ENCODE data around the gene GPBP1L1.
"Not testable (repeated sequence)": the region's sequence is repeated elsewhere in the genome, so short reads cannot be mapped to it uniquely, and the experiment has no call there.

GPBP1L1 gene

DNA sequence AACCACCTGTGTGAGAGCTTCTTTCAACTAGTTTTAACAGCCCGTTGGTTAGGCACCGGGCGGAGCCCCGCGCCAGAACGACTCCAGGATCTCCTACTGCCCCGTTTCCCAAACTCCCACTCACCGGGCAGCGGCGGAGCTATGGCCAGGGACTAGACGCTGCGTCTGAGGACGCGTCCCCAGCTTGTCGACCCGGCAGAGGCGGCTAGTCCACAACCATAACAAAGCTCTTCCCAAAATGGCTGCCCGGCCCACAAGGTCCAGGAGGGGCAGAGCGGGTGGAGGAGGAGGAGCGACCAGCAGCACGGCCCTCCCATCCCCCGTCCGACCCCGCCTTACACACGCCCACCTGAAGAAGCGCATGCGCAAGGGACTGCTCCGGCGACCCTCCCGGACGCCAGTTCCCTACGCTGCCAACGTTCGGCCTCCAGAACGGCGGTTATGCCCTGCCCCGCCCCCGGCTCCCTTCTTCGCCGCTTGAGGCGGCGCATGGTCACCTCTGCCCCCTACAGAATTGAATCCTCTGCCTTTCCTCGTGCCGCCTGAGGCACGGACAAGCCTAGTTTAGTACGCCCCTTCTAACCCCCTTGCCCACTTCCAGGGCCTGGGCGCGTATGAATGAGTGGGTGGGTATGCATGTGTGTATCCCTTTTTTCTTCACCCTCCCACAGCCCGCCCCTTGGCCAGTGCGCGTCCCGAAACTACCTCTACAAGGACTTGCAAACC, at the start of gene GPBP1L1:
Gene GPBP1L1 (minus strand): TSS at position 246 of the 726 bp plus-strand sequence. CDS start 27,446 bp downstream, outside the sequence.
- DNase-seq (ENCODE audit: low spot score) = peak; percentile 98

DNA sequence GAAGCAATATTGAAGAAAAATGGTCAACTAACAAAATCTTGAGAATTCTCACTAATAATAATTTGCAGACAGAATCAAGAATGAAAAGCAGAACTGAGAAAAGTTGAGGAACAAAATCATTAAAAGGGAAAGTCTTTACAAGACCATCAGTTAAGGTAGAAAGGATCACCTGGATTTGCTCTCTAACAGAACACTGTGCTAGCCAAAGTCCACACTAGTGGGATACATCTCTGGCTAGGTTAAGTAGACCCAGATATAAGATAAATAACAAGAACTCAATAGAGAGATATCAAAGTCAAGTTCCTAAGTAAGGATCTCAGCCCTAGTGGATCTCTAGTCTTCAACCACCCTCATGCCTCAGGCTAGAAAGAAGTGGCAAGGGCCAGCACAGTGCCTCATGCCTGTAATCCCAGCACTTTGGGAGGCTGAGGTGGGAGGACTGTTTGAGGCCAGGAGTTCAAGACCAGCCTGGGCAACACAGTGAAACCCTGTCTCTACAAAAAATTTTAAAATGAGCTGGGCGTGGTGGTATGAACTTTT, 44.5 kb upstream of the GPBP1L1 start:
- no peak for DNase-seq (ENCODE audit: low spot score)

DNA sequence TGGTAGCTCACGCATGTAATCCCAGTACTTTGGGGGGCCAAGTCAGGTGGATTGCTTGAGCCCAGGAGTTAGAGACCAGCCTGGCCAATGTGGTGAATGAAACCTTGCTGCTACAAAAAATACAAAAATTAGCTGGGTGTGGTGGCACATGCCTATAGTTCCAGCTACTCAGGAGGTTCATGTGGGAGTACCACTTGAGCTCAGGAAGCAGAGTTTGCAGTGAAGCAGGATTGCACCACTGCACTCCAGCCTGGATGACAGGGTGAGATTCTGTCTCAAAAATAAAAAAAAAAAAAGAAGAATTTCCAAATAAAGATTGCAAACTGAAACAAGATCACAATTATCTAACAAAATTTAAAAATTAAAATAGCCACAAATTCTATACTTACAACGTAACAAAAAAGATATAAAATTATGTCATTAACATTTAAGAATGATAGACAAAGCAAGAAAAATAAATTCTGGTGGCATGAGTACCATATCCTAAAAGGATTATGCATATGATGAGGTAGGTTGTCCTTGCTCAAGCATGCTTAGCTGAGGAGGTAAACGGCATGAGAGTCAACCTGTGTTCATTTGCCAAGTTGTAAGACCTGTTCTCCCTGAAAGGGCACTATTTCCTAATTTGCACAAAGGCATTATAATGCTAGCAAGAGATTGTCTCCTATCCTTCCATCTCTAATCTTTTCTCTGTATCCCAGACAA, 43.9 kb upstream of the GPBP1L1 start:
- DNase-seq (ENCODE audit: low spot score) = no peak

DNA sequence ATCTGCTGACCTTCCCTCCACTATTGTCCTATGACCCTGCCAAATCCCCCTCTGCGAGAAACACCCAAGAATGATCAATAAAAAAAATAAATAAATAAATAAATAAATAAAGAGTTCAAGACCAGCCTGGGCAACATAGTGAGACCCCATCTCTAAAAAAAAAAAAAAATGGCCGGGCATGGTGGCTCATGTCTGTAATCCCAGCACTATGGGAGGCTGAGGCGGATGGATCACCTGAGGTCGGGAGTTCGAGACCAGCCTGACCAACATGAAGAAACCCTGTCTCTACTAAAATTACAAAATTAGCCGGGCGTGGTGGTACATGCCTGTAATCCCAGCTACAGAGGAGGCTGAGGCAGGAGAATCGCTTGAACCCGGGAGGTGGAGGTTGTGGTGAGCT, 39.7 kb upstream of the GPBP1L1 start:
- DNase-seq (ENCODE audit: low spot score) = not testable (repeated sequence)

GRCh38 chr1:45723248-45723930, 37.1 kb upstream of the GPBP1L1 start:
- DNase-seq (ENCODE audit: low spot score) = no peak

DNA sequence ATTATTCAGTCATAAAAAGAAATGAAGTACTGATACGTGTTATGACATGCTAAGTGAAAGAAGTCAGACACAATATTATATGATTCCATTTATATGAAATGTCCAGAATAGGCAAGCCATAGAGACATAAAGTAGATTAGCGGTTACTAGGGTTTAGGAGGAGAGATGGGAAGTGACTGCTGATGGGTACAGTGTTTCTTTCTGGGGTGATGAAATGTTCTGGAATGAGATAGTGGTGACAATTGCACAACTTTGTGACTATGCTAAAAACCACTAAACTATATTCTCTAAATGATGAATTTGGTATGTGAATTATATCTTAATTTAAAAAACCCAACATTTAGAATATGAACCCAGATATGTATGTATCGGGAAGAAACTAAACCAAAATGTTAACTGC, 36.5 kb upstream of the GPBP1L1 start:
- DNase-seq (ENCODE audit: low spot score) = no peak

DNA sequence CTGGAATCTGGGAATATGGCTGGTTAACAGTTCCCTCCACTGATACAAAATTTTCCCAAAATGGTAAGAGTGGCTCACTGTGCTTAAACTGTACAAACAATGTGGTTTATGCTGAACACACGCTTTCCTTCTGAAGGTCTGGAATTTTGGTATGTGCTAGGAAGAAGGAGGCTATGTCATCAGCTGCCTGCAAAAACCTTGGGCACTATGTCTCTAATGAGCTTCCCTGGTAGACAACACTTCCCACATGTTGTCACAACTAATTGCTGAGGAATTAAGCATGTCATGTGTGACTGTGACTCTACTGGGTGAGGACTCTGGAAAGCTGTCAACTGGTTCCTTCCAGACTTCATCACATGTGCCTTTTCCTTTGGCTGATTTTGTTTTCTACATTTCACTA, 34.9 kb upstream of the GPBP1L1 start:
- no peak for DNase-seq (ENCODE audit: low spot score)

- no peak for DNase-seq (ENCODE audit: low spot score)
Observed at GRCh38 chr1:45718289-45718688, 32.0 kb upstream of the GPBP1L1 start.

DNA sequence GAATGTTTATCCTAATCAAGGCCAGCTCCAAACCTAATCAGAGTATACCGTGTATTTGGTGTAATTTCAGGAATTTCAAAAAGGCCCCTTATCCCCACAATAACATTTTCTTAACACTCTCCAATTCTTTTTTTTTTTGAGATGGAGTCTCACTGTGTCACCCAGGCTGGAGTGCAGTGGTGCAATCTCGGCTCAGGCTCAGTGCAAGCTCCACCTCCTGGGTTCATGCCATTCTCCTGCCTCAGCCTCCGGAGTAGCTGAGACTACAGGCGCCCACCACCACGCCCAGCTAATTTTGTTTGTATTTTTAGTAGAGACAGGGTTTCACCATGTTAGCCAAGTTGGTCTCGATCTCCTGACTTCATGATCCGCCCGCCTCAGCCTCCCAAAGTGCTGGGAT, 31.1 kb upstream of the GPBP1L1 start:
- DNase-seq (ENCODE audit: low spot score) = not testable (repeated sequence)

GRCh38 chr1:45716700-45717099, 30.4 kb upstream of the GPBP1L1 start:
- DNase-seq (ENCODE audit: low spot score) = no peak

GRCh38 chr1:45713711-45714110, 27.4 kb upstream of the GPBP1L1 start:
- no peak for DNase-seq (ENCODE audit: low spot score)

DNA sequence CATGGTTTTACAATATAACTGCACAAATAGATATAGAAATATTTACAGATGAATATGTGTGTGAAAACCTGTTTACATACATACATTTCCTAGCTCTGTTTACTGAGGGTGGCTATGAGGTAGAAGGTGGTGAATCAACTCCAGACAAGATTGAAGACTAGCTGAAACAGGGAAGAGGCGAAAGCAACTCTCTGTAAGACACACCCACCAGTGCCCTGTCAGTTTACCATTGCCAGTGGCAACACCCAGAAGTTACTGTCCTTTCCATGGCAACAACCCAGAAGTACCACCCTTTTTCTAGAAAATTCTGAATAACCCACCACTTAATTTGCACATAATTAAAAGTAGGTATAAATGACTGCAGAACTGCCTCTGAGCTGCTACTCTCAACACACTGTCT, 18.3 kb upstream of the GPBP1L1 start:
- DNase-seq (ENCODE audit: low spot score) = no peak

- DNase-seq (ENCODE audit: low spot score) = no peak
Observed at GRCh38 chr1:45694823-45695222, 8.5 kb upstream of the GPBP1L1 start.

DNA sequence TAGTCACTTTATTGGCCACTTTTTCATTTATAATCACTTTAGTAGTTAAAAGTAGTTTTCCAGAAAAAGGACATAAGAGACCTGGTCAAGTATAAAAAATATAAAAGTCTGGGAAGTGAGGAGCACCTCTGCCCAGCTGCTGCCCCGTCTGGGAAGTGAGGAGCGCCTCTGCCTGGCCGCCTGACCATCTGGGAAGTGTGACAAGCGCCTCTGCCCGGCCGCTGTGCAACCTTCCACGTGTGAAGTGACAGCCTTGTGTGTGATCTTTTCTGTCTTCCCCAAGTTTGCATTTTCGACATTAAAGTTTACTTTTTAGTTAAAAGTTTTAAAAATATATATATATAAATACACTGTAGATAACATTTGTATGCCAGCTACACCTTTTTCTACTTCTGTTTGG, 7.5 kb upstream of the GPBP1L1 start:
- DNase-seq (ENCODE audit: low spot score) = not testable (repeated sequence)

DNA sequence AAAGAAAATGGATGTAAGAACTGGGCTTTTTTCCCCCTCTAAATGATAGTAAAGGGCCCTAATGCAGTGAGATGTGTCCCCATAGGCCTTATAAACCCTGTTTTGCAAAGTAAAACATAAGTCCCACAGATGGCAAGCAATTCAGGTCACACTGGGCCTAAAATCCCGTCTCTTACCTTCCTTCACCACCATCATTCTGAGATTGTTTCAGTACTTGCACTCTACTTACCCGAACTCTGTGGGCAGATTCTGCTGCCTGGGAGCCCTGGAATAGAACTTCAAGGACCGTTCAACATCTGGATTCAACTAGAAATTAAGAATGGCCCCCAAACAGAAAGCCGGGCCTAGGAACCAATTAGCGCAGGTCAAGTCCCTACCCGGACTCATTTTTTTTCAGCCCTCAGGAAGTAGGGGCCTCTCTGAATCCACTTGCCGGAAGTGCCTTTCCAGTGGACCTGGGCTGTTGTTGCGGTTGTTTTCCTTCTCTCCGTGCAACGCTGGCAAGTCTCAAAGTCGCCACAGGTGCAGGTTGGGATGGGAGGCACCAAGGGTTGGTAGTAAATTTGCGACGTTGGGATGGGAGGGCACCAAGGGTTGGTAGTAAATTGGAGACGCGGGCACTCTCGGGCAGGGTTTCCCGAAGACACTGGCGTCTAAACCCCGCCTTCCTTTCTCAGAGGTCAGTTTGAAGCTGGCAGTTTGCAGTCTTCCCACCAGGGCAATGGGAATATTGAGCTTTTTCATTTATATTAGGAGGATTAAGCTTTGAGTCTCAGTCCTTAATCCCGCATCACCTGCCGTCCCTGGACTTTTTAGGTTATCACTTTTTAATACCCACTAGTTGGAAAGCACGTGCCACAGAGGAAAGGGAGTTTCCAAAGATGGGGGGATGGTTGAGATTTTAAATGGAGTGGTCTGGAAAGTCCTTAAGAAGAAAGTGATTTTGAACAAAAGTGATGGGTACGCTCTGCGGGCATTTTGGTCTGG, 1.7 kb upstream of the GPBP1L1 start, which contains the start of gene TMEM69:
Gene TMEM69 (plus strand): TSS at position 428 of the 987 bp plus-strand sequence. CDS start 2,888 bp downstream, outside the sequence.
- DNase-seq (ENCODE audit: low spot score) = peak; percentile 78

GRCh38 chr1:45687014-45687753, 851 bp upstream of the GPBP1L1 start:
- peak; percentile 98 for DNase-seq (ENCODE audit: low spot score)

- DNase-seq (ENCODE audit: low spot score) = peak; percentile 55
Observed at GRCh38 chr1:45686015-45686287, 382 bp downstream of the GPBP1L1 start.

GRCh38 chr1:45685308-45686014, 872 bp downstream of the GPBP1L1 start:
- peak; percentile 1 for DNase-seq (ENCODE audit: low spot score)

DNA sequence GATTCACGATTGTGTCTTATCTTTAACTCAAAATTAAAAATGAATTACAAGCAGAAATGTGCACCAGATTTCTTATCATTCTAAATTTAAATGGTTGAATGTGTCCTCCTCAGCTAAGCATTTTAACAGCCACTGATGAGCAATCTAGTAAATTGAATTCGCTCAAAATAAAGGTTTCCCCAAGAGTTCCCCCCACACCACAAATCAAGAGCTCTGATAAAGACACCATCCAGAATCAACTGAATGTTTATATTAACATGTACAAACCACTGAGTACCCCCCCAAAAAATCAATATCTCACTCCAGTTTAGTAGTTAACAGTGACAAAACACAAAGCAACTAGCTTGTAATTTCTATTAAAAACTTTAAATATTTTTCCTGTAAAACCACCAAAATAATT, 1.9 kb downstream of the GPBP1L1 start:
- no peak for DNase-seq (ENCODE audit: low spot score)

- no peak for DNase-seq (ENCODE audit: low spot score)
Observed at GRCh38 chr1:45682942-45683341, 3.4 kb downstream of the GPBP1L1 start.
